HL-60/S4 (cell line): ENCODE results near the gene CPED1.
"Not testable (repeated sequence)": the region's sequence is repeated elsewhere in the genome, so short reads cannot be mapped to it uniquely, and the experiment has no call there.

Experiments used
- in situ Hi-C: fragments of 300-500 bp; cut with MboI; formaldehyde crosslinking; loops from 2 replicates; pipeline ENCODE4 v1.14.3; 2022; ENCODE audit warnings: low sequenced_read_pairs

Gene CPED1

GRCh38 chr7:121037329-121037728, 48.8 kb downstream of the CPED1 start:
- in situ Hi-C loops, result not testable (repeated sequence)

GRCh38 chr7:121037957-121038716, 49.6 kb downstream of the CPED1 start:
- in situ Hi-C loops, result no loop called here

GRCh38 chr7:121038717-121039509, 50.4 kb downstream of the CPED1 start:
- in situ Hi-C loops, result no loop called here

- in situ Hi-C loops, result no loop called here
Observed at GRCh38 chr7:121039510-121039822, 51.0 kb downstream of the CPED1 start.

- in situ Hi-C loops, result no loop called here
Observed at GRCh38 chr7:121039994-121040393, 51.5 kb downstream of the CPED1 start.

GRCh38 chr7:121041516-121042148, 53.1 kb downstream of the CPED1 start:
- in situ Hi-C loops, result no loop called here

- in situ Hi-C loops, result no loop called here
Observed at GRCh38 chr7:121042195-121042594, 53.7 kb downstream of the CPED1 start.

- in situ Hi-C loops, result no loop called here
Observed at GRCh38 chr7:121042899-121043298, 54.4 kb downstream of the CPED1 start.

- in situ Hi-C loops, result no loop called here
Observed at GRCh38 chr7:121043314-121044234, 55.1 kb downstream of the CPED1 start.

- in situ Hi-C loops, result no loop called here
Observed at GRCh38 chr7:121045090-121045489, 56.6 kb downstream of the CPED1 start.

GRCh38 chr7:121046009-121046408, 57.5 kb downstream of the CPED1 start:
- in situ Hi-C loops, result no loop called here

- in situ Hi-C loops, result no loop called here
Observed at GRCh38 chr7:121046893-121047468, 58.5 kb downstream of the CPED1 start.

GRCh38 chr7:121048195-121048594, 59.7 kb downstream of the CPED1 start:
- in situ Hi-C loops, result no loop called here

GRCh38 chr7:121049028-121049791, 60.7 kb downstream of the CPED1 start:
- in situ Hi-C loops, result no loop called here

GRCh38 chr7:121049897-121050296, 61.4 kb downstream of the CPED1 start:
- in situ Hi-C loops, result no loop called here

GRCh38 chr7:121053219-121053618, 64.7 kb downstream of the CPED1 start:
- in situ Hi-C loops, result no loop called here

GRCh38 chr7:121054925-121055324, 66.4 kb downstream of the CPED1 start:
- in situ Hi-C loops, result no loop called here

- in situ Hi-C loops, result no loop called here
Observed at GRCh38 chr7:121057878-121058277, 69.4 kb downstream of the CPED1 start.

GRCh38 chr7:121058975-121059374, 70.5 kb downstream of the CPED1 start:
- in situ Hi-C loops, result no loop called here
